RWPE1 (cell line): ENCODE data around the gene SLC16A7.
A peak's percentile ranks its signal among the peaks of the same experiment; 100 is the strongest.
"Not testable (repeated sequence)": the region's sequence is repeated elsewhere in the genome, so short reads cannot be mapped to it uniquely, and the experiment has no call there.

Experiments
- CTCF ChIA-PET: fragments of 350-600 bp; sonication (Branson Sonifier 250); formaldehyde crosslinking; extraction: SDS; loops from one replicate; lab custom pipeline; 2021; lab: Yijun Ruan, JAX
- POLR2A ChIA-PET: fragments of 400-600 bp; formaldehyde crosslinking; extraction: SDS; loops from one replicate; lab custom pipeline; 2020; ENCODE audit warnings: antibody characterized with exemption; ENCODE audit not compliant: low non-redundant PET; lab: Yijun Ruan, JAX
- DNase-seq: peaks from one replicate; pipeline ENCODE4 v3.0.0; 2012; ENCODE audit warnings: low spot score
- H3K27ac ChIP-seq: fragments of 450-650 bp; 2 replicates; pipeline ENCODE4 v1.5.1; 2017
- TF ChIP-seq, protein P1 (sequence below): fragments of 450-650 bp; conservative IDR thresholded peaks from 2 replicates; pipeline ENCODE4 v1.5.1; 2017; ENCODE audit warnings: low read depth, mild to moderate bottlenecking

SLC16A7 gene

GRCh38 chr12:59736786-59737185 lies 141.0 kb downstream of the SLC16A7 start:
- ChIA-PET CTCF (no interaction called here), POLR2A (no interaction called here)
- H3K27ac ChIP-seq: no peak overlapping the region
- peak; percentile 34 for DNase-seq
- TF ChIP-seq, protein P1, sequence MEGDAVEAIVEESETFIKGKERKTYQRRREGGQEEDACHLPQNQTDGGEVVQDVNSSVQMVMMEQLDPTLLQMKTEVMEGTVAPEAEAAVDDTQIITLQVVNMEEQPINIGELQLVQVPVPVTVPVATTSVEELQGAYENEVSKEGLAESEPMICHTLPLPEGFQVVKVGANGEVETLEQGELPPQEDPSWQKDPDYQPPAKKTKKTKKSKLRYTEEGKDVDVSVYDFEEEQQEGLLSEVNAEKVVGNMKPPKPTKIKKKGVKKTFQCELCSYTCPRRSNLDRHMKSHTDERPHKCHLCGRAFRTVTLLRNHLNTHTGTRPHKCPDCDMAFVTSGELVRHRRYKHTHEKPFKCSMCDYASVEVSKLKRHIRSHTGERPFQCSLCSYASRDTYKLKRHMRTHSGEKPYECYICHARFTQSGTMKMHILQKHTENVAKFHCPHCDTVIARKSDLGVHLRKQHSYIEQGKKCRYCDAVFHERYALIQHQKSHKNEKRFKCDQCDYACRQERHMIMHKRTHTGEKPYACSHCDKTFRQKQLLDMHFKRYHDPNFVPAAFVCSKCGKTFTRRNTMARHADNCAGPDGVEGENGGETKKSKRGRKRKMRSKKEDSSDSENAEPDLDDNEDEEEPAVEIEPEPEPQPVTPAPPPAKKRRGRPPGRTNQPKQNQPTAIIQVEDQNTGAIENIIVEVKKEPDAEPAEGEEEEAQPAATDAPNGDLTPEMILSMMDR: no peak

DNA sequence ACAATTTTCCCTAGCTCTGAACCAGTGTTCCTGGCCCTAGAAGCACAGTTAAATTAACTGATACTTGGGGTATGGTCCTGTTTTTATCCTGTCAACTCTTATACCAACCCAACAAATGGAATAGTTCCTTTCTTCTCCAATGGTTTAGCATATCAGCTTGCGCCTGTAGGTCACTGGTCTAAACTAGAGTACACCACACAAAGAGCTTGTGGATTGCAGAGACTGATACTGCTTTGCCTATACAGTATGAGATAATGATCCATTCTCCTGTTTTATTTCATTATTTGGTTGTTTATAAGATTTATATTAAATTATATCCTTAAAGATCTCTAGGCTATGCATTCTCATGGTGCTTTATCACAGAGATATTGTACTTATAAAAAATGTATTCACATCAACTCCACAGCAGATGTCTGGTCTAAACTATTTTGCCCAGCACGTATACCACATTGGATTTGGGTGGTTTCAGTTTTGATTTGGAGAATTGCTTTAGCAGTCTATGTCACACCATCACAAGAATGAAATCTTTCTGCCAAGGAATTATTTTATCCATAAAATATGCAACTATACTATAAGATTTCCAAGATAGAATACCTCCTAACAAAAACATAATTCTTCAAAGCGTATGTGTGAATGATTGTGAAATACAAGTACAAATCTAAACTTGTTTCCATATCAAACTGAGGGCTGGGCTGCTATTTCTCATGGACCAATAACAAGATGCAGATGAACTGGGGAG lies 142.1 kb downstream of the SLC16A7 start:
- no peak overlapping the region for H3K27ac ChIP-seq
- TF ChIP-seq, protein P1: no peak
- no peak for DNase-seq
- ChIA-PET POLR2A (no interaction called here), CTCF (no interaction called here)

DNA sequence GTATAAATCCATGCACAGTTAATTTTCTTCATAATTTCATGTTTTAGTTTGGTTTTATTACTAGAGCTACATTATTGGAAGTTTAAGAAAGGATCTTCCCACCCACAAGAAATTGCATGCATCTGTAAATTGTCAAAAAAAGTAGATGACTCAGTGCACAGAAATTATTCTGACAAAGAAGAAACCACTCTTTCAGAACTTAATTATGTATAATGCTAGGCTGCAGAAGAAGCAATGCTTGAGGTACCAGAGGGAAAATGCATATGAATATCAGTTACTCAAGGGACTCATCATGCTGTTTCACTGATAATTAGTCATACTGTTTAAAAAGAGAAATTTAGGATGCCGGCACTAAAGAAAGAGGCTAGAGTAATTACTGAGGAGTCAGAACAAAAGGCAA lies 147.0 kb downstream of the SLC16A7 start:
- POLR2A ChIA-PET: no interaction called here
- CTCF ChIA-PET: no interaction called here
- no peak for DNase-seq
- TF ChIP-seq, protein P1: no peak
- no peak overlapping the region for H3K27ac ChIP-seq

DNA sequence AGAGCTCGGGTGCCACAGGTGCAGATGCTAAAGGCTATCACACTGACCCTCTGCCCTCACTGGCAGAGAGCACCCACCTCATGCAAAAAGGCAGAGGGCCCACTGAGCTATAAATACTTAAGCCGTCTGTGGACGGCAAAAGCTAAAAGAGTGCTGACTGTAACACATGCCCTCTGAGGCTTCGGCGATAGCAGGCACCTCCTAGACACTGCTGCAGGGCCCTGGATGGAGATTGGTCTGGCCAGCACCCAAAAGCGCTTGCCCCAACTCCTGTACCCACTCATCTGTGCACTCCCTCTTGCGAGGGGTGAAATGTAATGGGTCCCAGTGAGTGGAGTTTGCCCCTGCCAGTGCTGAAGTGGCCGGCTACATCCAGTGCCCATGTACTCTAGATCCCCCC lies 148.7 kb downstream of the SLC16A7 start:
- TF ChIP-seq, protein P1: no peak
- DNase-seq: no peak
- POLR2A ChIA-PET: no interaction called here
- CTCF ChIA-PET: no interaction called here
- no peak overlapping the region for H3K27ac ChIP-seq

DNA sequence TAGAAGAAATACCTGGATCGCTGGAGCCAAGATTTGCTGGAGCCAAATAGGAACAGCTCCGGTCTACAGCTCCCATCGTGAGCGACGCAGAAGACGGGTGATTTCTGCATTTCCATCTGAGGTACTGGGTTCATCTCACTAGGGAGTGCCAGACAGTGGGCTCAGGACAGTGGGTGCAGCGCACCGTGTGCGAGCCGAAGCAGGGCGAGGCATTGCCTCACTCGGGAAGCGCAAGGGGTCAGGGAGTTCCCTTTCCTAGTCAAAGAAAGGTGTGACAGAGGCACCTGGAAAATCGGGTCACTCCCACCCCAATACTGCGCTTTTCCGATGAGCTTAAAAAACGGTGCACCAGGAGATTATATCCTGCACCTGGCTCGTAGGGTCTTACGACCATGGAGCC lies 155.3 kb downstream of the SLC16A7 start:
- POLR2A ChIA-PET, DNase-seq, CTCF ChIA-PET, H3K27ac ChIP-seq: not testable (repeated sequence)

DNA sequence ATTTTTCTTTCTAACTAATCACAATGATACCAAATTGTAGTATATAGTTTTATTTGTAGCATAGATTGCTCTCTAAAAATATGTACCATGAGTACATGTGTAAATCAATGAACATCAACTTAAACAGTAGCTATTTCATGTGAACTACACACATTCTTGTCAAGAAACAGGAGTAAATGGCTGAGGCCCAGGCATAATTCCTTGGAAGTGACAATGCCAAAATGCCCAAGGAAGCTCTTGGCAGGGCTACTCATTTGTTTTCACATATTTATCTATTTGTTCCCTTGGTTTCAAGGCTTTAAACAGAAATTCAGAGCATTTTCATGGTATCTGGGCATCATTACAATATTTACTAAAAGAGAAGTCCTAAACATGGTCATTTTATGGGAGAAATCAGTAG lies 165.7 kb downstream of the SLC16A7 start:
- H3K27ac ChIP-seq: no peak overlapping the region
- ChIA-PET POLR2A (no interaction called here), CTCF (interaction anchor here (1.2 kb wide), 1 partner anchor 24 kb away, joined by 3 read pairs; no protein-coding TSS in a partner anchor)
- TF ChIP-seq, protein P1: no peak
- no peak for DNase-seq

DNA sequence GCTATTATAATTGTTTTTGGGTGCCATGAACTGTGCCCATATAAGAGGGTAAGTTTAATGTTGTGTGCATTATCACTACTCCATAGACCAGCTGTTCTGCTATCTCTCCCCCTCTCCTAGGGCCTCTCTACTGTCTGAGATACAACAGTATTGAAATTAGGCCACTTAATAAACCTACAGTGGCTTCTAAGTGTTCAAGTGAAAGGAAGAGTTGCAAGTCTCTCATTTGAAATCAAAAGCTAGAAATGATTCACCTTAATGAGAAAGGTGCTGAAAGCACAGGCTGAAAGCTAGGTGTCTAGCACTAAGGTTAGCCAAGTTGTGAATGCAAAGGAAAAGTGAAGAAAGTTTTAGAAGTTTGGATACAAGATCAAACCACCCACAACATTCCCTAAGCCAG lies 168.0 kb downstream of the SLC16A7 start:
- TF ChIP-seq, protein P1: no peak
- no peak overlapping the region for H3K27ac ChIP-seq
- ChIA-PET CTCF (interaction anchor here (0.6 kb wide), 1 partner anchor 119 kb away, joined by 3 read pairs; no protein-coding TSS in a partner anchor), POLR2A (no interaction called here)
- no peak for DNase-seq
